BE2C (cell line): ENCODE measurements around the gene MIX23.

Experiments
- DNase-seq: peaks from one replicate; pipeline ENCODE4 v3.0.0-alpha.2; 2020
- H3K27me3 ChIP-seq: fragments of 250-450 bp; sonication (Bioruptor Pico); 2 replicates; pipeline ENCODE4 v1.5.1; 2020; ENCODE audit warnings: mild to moderate bottlenecking
- H3K36me3 ChIP-seq: fragments of 250-450 bp; sonication (Bioruptor Pico); 2 replicates; pipeline ENCODE4 v1.5.1; 2020; ENCODE audit warnings: mild to moderate bottlenecking
- H3K4me1 ChIP-seq: fragments of 250-450 bp; sonication (Bioruptor Pico); 2 replicates; pipeline ENCODE4 v1.5.1; 2020
- H3K4me3 ChIP-seq: 2 replicates; pipeline ENCODE4 v1.5.1; 2011; ENCODE audit warnings: low read depth, low read length
- H3K9me3 ChIP-seq: fragments of 250-450 bp; sonication (Bioruptor Pico); 2 replicates; pipeline ENCODE4 v1.5.1; 2020
- TF ChIP-seq, protein P1 (sequence below): IDR thresholded peaks from 2 replicates; pipeline ENCODE4 v1.5.1; 2012; ENCODE audit warnings: mild to moderate bottlenecking, low read depth, low read length

MIX23 gene

DNA sequence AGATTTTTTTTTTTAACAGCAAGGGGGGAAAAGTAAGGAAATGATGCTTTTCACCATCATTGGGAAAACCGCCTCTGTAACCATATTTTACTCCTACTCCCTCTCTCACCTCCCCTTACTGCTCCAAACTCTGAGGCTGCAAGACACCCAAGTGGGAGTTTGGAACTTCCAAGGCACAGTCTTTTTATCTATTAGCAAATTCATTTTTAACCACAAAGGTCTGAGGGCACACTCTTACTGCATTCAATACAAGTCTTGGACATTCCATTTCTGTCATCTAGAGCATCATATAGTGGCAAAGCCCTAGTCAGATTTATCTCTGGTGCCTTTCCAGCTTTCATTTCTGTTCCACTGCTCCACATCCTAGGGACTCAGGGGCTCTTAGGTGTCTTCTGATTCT, 14.2 kb upstream of the MIX23 start:
- TF ChIP-seq, protein P1, sequence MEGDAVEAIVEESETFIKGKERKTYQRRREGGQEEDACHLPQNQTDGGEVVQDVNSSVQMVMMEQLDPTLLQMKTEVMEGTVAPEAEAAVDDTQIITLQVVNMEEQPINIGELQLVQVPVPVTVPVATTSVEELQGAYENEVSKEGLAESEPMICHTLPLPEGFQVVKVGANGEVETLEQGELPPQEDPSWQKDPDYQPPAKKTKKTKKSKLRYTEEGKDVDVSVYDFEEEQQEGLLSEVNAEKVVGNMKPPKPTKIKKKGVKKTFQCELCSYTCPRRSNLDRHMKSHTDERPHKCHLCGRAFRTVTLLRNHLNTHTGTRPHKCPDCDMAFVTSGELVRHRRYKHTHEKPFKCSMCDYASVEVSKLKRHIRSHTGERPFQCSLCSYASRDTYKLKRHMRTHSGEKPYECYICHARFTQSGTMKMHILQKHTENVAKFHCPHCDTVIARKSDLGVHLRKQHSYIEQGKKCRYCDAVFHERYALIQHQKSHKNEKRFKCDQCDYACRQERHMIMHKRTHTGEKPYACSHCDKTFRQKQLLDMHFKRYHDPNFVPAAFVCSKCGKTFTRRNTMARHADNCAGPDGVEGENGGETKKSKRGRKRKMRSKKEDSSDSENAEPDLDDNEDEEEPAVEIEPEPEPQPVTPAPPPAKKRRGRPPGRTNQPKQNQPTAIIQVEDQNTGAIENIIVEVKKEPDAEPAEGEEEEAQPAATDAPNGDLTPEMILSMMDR, result no peak
- Histone ChIP-seq H3K4me3 (no peak overlapping the region), H3K27me3 (no peaks in the 10 kb centered on the region), H3K9me3 (no peaks in the 10 kb centered on the region), H3K4me1 (no peaks in the 10 kb centered on the region), H3K36me3 (peaks cover 4% of the 10 kb centered on the region; the same call in 1 of the 2 replicates)
- no peak for DNase-seq

DNA sequence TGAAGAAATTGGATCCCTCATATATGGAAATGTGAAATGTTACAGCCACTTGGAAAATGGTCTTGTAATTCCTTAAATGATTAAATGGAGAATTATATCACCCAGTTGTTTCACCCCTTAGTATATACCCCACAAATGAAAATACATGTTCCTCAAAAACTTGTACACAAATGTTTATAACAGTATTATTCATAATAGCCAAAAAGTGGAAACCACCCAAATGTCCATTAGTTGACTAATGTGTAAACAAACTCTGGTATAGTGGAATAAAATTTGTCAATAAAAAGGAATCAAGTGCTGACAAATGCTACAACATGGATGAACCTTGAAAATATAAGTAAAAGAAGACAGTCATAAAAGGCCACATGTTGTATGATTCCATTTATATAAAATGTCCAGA, 13.5 kb upstream of the MIX23 start:
- Histone ChIP-seq H3K27me3 (no peaks in the 10 kb centered on the region), H3K9me3 (no peaks in the 10 kb centered on the region), H3K4me3 (no peak overlapping the region), H3K36me3 (peaks cover 4% of the 10 kb centered on the region; the same call in 1 of the 2 replicates), H3K4me1 (no peaks in the 10 kb centered on the region)
- TF ChIP-seq, protein P1, result no peak
- DNase-seq, result no peak

DNA sequence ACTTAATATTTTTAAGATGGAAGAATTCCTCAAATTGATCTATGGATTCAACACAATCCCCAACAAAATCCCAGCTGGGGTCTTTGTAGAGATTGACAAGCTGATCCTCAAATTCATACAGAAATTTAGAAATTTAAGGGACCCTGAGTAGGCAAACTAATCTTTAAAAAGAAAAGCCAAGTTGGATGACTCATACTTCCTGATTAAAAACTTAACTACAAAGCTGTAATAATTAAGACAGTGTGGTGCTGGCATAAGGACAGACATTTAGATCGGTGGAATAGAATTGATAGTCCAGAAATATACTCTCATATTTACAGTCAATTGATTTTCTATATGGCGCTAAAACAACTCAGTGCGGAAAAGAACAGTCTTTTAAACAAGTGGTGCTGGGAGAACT, 12.6 kb upstream of the MIX23 start:
- no peak for DNase-seq
- TF ChIP-seq, protein P1, result no peak
- H3K4me1 ChIP-seq, result no peaks in the 10 kb centered on the region
- H3K27me3 ChIP-seq, result no peaks in the 10 kb centered on the region
- H3K9me3 ChIP-seq, result no peaks in the 10 kb centered on the region
- no peak overlapping the region for H3K4me3 ChIP-seq
- H3K36me3 ChIP-seq, result peaks cover 4% of the 10 kb centered on the region; the same call in 1 of the 2 replicates

DNA sequence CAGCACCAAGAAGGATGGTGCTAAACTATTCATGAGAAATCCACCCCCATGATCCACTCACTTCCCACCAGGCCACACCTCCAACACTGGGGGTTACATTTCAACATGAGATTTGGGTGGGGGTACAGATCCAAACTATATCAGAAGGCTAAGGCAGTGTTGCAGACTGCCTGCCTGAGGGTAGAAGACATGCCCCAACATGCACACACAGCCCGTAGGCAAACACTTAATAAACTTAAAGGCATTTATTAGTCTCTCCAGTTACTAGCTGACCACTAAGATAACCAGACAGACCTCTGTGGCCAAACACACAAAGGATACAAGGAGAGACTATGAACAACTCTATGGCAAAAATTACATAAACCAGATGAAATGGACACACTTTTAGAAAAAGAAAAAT, 11.1 kb upstream of the MIX23 start:
- TF ChIP-seq, protein P1, result no peak

DNA sequence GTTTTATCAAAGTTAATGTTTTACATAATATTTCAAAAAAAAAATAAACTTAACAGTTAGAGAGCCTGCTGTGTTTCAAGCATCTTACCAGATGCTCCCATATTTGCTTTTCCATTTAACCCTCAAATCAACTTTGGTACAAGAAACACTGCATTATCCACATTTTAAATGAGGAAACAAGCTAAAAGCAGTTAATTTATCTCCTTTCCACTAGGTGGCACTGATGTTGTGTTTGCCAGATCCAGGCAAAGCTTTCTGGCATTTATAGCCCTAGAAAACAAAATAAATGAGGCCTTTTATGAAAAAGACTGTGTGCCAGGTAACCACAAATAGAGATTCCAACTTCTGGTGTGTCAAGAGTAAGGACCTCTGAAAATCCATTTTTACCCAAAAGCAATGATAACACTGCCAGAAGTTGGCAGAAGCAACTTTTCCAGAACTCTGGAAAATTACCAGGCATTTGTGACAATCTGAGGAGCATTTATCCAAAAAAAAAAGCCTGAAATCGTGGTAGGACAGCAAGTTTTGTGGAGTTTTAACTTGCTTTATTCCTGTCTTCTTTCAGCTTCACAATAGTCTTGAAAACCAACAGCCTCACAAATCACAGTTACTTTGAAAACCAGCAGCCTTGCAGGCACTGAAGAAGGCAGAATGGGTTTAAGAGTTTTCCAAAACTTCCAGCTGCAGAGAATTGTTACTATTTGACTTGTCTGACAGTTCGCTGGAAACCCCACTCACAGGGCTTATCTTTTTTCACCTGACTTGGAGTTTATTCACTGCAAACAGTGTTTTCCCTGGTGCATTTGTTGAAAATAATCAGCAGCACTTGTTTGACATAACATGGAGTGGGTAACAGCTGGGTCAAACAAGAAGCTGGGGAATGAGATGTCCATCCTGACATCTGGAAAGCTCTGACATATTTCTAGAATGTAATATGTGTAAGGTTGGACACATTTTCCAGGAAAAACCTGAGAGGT, 10.1 kb upstream of the MIX23 start:
- no peaks in the 10 kb centered on the region for H3K27me3 ChIP-seq
- DNase-seq, result peak; percentile 16
- H3K4me3 ChIP-seq, result no peak overlapping the region
- TF ChIP-seq, protein P1, result peak; percentile 83
- H3K4me1 ChIP-seq, result no peaks in the 10 kb centered on the region
- peaks cover 4% of the 10 kb centered on the region; the same call in 1 of the 2 replicates for H3K36me3 ChIP-seq
- no peaks in the 10 kb centered on the region for H3K9me3 ChIP-seq

More for the DNA sequence above, 11.1 kb upstream of the MIX23 start:
- H3K27me3 ChIP-seq, result no peaks in the 10 kb centered on the region
- H3K9me3 ChIP-seq, result no peaks in the 10 kb centered on the region
- H3K36me3 ChIP-seq, result peaks cover 4% of the 10 kb centered on the region; the same call in 1 of the 2 replicates
- H3K4me3 ChIP-seq, result no peak overlapping the region
- no peaks in the 10 kb centered on the region for H3K4me1 ChIP-seq
- no peak for DNase-seq
